ENCODE measurements around the gene CACNA1E.
"Not testable (repeated sequence)": the region's sequence is repeated elsewhere in the genome, so short reads cannot be mapped to it uniquely, and the experiment has no call there.

CACNA1E gene

DNA sequence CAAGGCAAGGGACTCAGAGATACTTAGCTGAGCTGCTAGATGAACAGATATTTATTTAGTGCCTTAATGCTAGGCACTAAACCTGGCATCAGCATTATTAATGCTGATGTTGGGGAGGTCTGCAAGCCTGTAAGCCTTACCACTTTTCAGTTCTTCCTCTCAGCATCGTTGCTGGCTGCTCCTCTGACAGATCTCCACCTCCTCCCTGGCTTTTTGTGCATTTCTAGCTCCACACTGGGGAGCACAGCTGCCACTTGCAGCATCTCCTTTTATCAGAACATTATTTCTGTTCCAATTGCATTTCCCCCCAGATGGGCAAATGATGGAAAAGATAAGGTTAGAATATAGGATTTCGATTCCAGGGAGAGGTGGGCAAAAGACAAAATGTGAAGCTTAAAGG, 34.8 kb downstream of the CACNA1E start:
- no peak for DNase-seq

DNA sequence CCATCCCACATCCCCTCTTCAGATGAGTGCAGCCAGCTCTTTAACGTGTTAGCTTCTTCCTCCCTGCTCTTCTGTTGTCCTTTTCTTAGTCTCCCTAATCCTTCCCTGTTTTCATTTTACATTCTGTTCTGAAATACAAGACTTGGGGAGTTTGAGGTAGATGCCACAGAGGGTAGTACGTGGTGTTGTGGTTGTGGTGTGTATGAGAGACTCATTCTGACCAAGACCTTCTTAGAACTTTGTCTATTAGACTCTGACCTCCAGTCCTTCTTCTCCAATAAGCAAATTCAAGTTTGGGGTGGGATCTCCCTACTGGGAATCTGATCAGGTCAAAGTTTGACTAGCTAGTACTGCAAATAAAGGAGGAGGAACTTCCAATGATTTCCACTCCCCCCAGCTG, 39.5 kb downstream of the CACNA1E start:
- DNase-seq: no peak

DNA sequence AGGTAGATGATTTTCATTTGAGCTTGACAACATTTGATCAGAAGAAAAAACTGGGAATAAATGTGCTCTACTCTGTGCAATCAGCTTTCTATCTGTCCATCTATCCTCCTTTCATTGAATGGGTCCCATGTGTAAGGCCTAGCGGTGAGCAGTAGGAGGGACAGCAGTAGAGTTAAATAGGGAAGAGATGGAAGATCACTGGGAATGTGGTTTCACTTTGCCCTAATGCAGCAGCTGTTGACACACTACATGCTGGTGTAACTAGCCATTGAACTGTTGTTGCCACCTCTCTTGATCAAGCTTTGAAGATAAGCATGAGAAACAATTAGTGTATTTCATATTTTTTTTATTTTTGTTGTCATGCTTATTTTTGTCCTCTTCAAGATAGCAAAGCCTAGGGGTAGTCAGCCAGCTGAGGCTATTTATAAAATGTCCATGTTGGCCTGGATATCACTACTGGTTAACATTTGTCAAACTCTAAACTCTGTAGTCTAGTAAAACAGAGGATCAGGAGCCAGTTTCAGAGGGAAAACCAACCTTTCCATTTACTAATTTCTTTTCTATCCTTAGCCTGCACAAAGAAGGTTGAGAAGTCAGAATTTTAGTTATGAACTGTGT, 41.9 kb downstream of the CACNA1E start:
- DNase-seq: no peak

DNA sequence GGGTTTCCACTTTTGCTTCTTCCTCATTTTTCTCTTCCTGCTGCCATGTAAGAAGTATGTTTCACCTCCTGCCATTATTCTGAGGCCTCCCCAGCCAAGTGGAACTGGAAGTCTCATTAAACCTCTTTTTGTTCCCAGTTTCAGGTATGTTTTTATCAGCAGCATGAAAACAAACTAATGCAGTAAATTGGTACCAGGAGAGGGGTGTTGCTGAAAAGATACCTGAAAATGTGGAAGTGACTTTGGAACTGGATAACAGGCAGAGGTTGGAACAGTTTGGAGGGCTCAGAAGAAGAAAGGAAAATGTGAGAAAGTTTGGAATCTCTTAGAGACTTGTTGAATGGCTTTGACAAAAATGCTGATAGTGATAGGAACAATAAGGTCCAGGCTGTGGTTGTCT, 44.9 kb downstream of the CACNA1E start:
- DNase-seq: not testable (repeated sequence)

DNA sequence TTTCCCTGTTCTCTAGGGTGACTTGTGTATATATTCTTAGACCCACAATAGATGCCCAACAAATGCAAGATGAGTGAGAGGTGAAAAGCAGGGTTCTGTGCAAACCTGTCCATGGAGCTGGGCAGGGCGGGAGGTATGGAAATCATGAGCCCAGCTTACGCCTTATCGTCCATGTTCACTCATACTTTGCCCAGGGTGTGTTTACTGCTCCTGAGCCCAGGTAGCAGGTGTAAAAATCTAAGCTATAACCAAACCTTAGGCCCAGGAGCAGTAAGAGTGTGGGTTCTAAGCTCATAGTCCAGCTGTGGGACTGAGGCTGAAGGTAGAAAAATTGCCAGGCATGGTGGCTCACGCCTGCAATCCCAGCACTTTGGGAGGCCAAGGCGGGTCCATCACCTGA, 48.1 kb downstream of the CACNA1E start:
- no peak for DNase-seq

DNA sequence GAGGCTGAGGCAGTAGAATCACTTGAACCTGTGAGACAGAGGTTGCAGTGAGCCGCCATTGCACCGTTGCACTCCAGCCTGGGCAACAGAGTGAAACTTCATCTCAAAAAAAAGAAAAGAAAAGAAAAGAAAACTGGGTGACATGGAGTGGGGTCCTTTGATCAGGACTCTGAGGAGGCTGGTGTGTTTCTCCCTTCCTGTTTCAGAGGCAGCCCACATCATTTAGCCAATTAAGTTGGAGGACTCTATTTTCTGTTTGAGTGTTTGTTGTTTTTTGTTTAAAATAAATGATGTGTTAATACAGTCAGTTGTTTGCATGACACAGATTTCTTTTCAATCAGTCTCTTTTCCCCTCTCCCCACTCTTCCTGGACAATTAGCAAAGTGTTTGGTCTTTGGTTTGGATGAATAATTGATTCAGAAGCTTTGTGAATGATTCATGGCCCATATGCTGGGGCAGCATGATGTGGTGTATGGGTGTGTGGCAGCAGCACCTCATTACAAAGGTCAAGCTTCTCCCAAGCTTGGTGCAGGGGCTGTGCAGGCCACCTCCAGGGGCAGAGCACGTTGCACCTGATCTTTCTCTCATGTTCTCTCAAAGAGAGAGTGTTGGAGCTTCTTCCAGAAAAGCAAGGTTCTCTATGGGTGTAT, 48.8 kb downstream of the CACNA1E start:
- DNase-seq: no peak

DNA sequence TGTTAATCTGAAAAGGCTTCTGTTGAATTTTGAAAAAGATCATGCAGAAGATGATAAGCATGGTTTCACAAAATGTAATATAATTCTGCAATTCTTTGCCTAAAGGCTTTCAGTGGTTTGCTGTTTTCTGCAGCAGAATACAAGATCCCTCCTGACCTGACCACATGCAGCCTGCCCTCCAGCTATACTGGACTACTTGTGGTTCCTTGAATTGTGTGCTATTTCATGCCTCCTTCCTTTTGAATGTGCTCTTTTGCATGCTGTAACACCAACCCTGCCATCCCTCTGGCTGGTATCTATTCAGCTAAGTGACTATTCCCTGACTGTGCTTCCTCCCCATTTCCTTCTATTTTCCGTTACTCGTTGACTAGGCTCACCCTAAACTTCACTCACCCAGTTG, 55.5 kb downstream of the CACNA1E start:
- no peak for DNase-seq

DNA sequence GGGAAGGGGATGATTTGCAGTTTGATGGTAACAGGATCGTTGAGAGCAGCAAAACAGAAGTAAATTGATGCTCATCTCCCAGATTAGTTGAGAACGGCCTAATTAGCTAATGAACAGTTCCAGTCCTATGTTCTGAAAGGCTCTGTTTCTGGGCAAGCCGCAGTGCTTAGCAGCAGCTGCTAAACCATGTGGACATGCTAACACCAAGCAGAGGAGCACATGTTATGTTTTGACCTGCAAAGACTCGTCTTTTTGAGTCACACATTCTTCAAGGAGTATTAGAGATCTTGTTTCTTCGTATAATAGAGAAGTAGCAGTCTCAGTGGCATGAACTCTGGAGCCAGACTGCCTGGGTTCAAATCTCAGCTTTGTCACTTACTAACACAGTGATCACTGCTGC, 58.1 kb downstream of the CACNA1E start:
- DNase-seq: no peak

DNA sequence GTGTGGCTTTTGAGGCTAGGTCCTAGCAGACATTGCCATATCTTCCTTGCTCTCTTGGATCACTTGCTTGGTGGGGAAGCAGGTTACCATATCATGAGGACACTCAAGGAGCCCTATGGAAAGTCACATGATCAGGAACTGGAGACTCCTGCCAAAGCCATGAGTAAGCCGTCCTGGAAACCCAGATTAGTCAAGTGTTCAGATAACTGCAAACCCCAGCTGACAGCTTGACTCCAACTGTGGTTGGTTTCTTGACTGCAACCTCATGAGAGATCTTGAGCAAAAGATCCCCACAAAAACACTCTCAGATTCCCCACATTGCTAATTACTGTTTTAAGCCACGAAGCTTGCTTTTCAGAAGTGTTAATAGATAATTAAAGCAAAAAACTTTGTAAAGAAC, 58.6 kb downstream of the CACNA1E start:
- no peak for DNase-seq

DNA sequence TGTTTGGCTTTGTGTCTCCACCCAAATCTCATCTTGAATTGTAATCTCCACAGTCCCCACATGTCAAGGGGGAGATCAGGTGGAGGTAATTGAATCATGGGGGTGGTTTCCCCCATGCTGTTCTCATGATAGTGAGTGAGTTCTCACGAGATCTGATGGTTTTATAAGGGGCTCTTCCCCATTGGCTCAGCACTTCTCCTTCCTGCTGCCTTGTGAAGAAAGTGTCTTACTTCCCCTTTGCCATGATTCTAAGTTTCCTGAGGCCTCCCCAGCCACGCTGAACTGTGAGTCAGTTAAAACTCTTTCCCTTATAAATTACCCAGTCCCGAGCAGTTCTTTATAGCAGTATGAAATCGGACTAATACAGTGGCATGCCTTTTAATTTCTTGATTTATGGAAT, 59.1 kb downstream of the CACNA1E start:
- not testable (repeated sequence) for DNase-seq

DNA sequence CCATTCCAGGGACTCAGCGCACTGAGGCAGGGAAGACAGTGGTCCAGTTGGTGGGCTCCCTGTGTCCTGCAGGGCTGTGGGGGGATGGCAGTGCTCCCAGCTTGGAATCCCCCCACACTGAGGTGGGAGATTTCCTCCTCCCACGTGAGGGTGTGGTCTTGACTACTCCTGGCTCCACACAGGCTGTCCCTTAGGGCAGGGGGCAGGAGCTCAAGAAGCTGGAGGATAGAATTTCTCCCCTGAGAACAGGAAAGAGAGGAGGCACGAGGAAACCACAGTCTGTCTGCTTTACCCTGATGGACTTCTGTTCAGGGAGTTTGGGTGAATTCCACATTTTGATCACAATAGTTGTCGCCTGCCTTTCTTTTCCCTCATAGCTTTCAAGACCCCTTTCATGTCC, 62.1 kb downstream of the CACNA1E start:
- no peak for DNase-seq

DNA sequence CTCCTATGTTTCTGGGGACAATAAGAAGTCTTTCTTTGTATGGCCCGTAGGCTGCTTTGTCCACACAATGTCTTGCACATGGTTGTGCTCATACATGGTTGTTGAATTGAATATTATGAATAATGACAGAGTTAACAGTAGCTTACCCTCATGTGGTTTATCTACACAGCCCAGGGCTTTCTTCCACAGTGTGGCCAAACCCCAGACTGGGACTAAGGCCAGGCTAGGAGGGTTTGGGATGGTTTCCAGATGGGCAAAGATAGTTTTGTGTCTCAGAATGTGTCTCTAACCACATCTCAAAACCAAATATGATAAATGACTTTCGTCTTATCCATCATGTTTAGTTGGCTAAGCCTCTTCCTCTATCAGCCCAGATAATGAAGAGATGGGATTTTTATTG, 65.2 kb downstream of the CACNA1E start:
- DNase-seq: no peak

DNA sequence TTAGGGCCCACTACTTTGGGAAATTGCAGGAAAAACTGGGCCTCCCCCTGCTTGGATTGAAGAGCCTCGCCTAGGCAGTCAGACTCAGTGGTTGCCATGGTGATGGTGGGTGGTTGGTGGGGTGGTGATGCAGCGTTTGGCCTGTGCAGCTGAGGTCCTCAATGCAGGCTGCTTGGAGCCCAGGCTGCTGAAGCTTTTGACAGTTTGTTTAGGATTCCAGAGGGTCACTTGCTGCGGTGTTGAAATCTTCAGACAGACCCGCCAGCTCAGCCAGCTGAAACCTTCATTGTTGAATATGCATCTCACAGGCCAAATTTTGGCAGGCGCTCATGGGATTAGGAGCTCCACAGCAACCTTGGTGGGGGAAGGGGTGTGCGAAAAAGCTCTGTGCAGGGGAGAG, 67.9 kb downstream of the CACNA1E start:
- no peak for DNase-seq

DNA sequence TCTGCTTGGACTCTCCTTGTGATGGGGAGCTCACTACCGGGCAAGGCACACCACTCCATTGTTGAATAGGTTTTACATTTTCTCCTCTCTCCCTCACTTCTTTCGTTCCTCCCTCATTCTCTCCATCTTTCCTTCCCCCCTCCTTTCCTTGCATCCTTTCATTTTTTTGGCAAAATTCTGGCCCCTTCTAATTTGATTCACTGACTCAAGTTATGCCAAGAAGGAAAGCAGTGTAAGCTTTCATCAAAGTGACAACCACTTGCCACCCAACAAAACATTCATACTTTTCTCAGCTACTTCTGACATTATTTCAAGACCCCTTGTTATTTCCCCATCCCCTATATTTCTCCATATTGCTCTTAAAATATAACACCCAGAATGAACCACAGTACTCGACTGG, 68.4 kb downstream of the CACNA1E start:
- DNase-seq: no peak

DNA sequence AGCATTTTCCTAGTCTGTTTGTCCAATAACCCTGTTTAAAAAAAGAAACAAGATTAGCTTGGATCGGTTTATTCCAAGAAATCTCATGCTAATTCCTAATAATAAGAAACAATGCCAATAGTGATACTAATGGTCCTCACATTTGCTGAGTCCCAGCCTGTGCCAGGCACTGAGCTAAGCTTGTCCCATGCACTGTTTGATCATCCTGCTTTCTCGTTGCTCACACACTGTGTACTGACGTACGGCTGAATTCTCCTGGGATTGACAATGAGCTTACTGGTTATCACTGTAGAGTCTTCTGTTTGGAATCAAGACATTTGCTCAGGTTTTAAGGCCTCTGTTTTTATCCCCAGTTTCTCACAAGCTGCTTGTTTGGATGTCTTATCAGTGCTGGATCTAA, 71.1 kb downstream of the CACNA1E start:
- no peak for DNase-seq

DNA sequence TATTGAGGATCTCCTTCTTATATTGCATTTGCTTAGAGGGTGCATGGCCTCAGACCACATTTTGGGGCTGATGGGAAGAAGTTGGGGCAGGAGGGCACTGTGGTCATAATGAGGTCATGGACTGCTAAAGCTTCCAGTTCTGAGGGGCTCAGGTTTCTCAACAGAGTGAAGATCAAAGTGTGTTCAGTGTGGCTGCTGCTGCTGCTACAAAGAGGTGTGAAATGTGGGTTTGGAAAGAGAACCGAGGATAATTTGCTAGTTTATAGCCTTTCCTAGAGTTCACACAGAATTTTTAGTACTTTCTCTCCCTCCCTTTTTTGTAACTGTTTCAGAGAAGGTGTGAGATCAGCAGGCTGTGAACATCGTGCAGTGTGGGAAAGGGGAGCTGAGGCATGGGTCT, 73.3 kb downstream of the CACNA1E start:
- DNase-seq: no peak

DNA sequence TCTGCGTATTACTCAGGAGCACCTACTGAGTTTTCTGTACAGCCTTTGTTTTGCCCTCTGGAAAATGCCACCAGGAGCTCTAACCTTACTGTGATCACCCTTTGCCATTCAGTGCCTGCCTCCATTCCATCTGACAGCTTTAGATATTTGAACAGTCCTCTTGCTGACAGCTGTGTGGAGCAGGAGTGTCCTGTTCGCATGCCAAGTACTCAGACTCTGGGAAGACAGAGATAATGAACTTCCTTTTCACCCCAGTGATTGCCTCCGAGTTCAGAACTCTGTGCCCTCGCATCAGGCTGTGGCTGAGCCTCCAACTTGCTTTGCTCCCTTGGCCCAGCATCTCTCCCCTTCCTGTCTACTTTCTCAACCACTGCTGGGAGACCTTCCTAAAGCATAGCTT, 74.0 kb downstream of the CACNA1E start:
- DNase-seq: no peak

DNA sequence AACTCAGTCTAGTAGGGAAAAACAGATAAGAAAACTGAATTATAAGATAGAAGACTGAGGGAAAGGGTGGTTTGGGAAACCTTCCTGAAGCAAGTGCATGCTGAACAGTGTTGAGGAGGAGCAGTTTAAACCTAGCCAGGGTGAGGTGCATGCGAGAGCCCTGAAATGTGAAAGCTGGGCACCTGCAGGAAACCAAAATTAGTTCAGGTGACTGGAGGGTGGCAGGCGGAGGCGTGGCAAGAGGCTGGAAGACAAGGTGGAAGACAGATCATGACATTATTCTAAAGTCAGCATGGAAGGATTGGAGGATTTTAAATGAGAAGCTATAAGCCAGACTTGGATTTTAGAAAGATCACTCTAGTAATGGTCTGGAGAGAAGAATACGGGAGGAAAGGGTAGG, 75.1 kb downstream of the CACNA1E start:
- DNase-seq: no peak

DNA sequence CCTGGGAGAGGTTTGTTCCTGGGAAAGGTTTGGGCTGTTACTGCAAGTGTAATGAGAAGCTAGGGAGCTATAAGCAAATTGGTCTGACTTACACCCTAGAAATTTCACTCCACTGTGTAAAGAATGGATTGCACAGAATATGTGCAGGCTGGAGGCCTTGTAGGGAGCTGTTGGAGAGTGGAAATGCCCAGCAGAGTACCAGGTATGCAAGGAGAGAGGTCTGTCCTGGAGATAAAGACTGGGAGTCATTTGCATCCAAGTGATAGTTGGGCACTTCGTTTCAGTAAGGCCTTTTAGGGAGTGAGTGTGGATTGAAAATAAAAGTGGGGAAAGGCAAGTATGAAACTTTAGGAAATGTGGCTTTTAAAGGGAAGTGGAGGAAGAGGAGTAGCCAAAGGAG, 75.8 kb downstream of the CACNA1E start:
- DNase-seq: no peak

DNA sequence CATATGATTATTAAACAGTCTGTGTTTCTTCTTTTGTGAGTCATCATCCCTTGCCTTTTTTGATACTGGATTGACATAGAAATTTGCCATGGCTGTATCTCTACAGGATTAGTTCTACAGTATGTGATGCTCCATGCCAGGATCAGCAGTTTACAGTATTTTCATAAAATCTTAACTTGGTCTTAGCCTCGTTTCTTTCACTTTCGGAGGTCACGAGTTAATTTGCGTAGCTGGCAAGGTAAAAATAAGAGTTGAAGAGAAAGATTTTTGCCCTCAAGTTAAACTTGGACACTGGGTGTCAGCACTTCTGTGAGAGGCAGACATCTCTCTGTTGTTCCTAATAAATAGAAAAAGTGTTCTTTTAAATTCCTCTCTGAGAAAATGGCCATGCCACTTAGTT, 79.1 kb downstream of the CACNA1E start:
- no peak for DNase-seq

DNA sequence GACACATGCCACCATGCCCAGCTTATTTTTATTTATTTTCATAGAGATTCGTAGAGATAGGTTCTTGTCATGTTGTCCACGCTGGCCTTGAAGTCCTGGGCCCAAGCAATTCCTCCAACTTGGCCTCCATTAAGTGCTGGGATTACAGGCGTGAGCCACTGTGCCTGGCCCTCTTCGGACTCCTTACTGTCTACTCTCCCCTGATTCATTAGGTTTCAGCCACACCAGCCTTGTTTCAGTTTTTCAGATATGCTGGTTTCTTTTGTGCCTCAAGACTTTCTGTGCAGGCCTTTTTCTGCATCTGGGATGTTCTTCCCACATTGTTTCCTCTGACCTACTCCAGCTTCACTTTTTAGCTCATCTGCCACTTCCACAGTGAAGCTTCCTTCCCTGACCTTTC, 85.4 kb downstream of the CACNA1E start:
- DNase-seq: no peak

DNA sequence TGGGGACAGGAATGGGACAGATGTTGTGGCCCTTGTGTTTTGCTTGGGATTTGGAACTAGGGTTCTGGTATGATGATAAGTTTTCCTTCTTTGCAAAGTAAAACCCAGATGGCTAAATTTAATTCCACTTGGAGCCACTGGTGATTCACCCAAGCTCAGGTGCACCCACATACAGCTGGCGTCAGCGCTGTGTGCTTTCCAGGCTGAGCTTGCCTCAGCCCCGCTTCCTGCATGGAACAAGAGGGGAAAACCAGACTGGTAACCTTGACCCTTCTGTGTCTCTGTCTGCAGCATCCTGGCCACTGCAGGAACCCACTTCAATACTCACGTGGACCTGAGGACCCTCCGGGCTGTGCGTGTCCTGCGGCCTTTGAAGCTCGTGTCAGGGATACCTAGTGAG, 94.2 kb downstream of the CACNA1E start:
- DNase-seq: no peak

DNA sequence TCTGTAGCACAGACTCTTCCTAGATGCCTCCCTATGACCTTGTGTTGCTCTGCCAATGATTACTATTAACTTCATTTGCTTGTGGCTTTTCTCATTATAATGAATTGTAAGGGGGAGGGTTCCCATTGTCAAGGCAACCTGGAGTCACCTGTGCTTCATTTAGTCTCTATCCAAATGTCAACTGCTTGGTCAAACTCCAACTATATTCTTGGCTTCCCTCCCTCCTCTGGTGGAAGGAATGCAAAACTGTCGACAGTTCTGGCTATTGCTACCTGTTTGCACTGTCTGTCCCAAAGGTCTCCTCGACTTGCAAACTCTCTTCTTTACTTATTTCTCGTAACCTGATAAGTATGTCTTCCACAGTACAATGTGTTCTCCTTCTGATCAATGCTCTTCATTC, 100.3 kb downstream of the CACNA1E start:
- DNase-seq: no peak

DNA sequence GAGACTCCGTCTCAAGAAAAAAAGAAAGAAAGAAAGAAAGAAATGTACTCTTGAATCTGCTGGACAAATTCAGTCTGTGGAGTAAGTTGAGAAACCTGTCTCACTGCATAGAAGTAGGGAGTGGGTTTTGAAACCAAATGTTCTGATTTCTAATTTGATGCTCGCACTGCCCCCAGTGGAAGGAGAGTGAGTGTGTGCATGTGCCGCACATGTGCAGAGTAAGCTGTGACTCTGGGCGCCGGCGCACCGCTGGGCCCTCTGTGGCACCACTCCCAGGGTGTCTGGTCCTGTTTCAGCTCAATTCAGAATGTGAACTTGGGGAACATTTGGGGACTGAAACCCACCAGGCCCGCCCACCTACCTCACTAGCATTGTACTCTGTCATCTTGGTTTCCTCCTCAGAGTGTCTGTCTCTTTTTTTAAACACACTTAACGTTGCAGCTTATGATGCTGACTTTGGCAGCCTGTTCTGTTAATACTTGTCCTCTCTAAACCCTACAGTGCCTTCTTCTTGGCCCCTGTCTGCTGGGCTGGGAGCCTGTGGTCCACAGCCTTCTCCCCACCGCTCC, 104.6 kb downstream of the CACNA1E start:
- DNase-seq: no peak

DNA sequence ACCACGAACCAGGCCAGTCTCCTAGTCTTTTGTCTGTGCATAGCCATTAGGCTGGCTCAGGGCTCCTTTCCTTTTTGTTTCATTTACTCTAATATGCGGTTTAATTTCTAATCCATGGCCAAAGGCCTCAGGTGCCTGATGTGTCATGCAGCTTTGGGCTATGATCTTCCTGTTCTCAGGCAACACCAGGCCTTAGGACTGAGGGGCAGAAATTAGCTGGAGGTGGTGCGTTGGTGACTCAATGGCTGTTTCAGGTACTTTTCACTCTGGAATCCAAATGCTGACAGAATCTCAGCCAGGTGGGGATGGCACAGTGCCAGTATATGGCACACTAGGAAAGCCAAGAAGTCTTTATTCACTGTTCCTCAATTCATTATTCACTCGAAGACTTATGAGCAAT, 105.3 kb downstream of the CACNA1E start:
- DNase-seq: no peak
